Measurements from ENCODE around the gene DHRS7.
"Not testable (repeated sequence)": the region's sequence is repeated elsewhere in the genome, so short reads cannot be mapped to it uniquely, and the experiment has no call there.

The DHRS7 gene

DNA sequence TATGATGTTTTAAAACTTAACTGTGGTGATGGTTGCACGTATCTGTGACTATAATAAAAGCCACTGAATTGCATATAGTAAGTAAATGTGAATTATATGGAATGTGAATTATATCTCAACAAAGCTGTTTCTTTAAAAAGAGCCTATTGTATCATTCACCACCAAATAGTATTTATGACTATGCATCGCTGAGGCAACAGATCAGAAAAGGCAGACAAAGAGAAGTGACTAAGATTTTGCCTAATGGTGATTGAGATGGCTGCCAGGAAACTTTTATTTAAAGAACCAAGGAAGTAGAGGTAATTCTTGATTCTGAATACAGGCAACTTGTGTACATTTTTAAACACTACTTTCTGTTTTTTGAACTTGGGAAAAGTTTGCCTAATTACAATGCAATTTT lies 31.7 kb downstream of the DHRS7 start:
- Histone ChIP-seq H3K36me3 (ENCODE audit: control insufficient read depth, insufficient read depth, low read length) (no peaks in the 10 kb centered on the region), H3K4me3 (ENCODE audit: low read length) (no peak overlapping the region), H3K27me3 (ENCODE audit: control insufficient read depth, insufficient read depth, low read length) (no peaks in the 10 kb centered on the region), H3K9me3 (ENCODE audit: control insufficient read depth, insufficient read depth, low read length) (no peaks in the 10 kb centered on the region), H3K4me1 (ENCODE audit: control insufficient read depth, insufficient read depth, low read length) (no peaks in the 10 kb centered on the region), H3K27ac (ENCODE audit: low read length) (no peak overlapping the region)
- no CpG with 5 or more reads among the region's 2 CpGs for WGBS (ENCODE audit: insufficient coverage, insufficient read length)
- DNase-seq (ENCODE audit: low read depth, low spot score), result no peak

DNA sequence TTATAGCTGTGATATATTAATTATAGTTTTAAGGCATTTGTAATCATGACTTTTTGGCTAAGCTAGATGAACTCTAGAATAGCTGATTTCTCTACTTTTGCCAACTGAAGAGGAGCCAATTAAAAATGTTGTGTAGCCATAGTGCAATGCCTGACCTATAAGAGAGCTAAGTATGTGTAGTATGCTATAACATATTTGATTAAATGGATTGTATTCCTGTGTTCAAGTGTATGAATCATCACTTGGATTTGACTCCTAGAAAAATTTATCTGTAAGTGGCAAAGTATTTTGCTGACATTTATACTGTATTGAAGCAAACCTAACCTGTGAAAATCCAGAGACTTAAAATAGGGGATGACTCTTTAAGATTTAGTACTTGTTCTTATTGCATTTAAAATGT lies 39.3 kb downstream of the DHRS7 start:
- Histone ChIP-seq H3K4me3 (ENCODE audit: low read length) (no peak overlapping the region), H3K4me1 (ENCODE audit: control insufficient read depth, insufficient read depth, low read length) (no peaks in the 10 kb centered on the region), H3K27me3 (ENCODE audit: control insufficient read depth, insufficient read depth, low read length) (no peaks in the 10 kb centered on the region), H3K36me3 (ENCODE audit: control insufficient read depth, insufficient read depth, low read length) (no peaks in the 10 kb centered on the region; the same call in 1 of the 2 replicates), H3K9me3 (ENCODE audit: control insufficient read depth, insufficient read depth, low read length) (no peaks in the 10 kb centered on the region), H3K27ac (ENCODE audit: low read length) (no peak overlapping the region)
- no peak for DNase-seq (ENCODE audit: low read depth, low spot score)

DNA sequence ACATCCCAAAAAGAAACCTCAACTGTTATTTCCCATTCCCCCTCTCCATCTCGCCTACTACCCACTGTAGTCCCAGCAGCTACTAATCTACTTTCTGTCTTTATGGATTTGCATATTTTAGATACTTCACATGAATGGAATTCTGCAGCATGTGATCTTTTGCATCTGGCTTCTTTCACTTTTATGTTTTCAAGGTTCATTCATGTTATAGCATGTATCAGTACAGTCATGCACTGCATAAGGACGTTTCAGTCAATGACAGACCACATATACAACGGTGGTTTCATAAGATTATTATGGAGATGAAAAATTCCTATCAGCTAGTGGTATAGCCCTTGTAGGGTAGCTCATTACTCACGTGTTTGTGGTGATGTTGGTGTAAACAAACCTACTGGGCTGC lies 49.0 kb downstream of the DHRS7 start:
- Histone ChIP-seq H3K4me3 (ENCODE audit: low read length) (no peak overlapping the region), H3K9me3 (ENCODE audit: control insufficient read depth, insufficient read depth, low read length) (no peaks in the 10 kb centered on the region), H3K27ac (ENCODE audit: low read length) (no peak overlapping the region), H3K36me3 (ENCODE audit: control insufficient read depth, insufficient read depth, low read length) (peaks cover 3% of the 10 kb centered on the region; the same call in 1 of the 2 replicates), H3K27me3 (ENCODE audit: control insufficient read depth, insufficient read depth, low read length) (no peaks in the 10 kb centered on the region), H3K4me1 (ENCODE audit: control insufficient read depth, insufficient read depth, low read length) (no peaks in the 10 kb centered on the region)
- DNase-seq (ENCODE audit: low read depth, low spot score), result no peak
- WGBS (ENCODE audit: insufficient coverage, insufficient read length), result 100% methylated on average over 1 of the region's 4 CpGs

DNA sequence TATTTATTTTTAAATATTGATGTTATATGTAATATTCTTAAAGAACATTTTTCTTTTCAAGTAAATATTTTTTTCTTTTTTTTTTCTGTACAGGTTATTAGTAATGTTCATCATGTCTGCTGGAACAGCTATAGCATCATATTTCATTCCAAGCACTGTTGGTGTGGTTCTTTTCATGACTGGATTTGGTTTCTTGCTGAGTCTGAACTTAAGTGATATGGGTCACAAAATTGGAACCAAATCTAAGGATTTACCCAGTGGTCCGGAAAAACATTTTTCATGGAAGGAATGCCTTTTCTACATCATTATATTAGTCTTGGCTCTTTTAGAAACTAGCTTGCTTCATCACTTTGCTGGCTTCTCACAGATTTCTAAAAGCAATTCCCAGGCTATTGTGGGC lies 50.3 kb downstream of the DHRS7 start:
- Histone ChIP-seq H3K36me3 (ENCODE audit: control insufficient read depth, insufficient read depth, low read length) (peaks cover 3% of the 10 kb centered on the region; the same call in 1 of the 2 replicates), H3K27ac (ENCODE audit: low read length) (no peak overlapping the region), H3K4me3 (ENCODE audit: low read length) (no peak overlapping the region), H3K9me3 (ENCODE audit: control insufficient read depth, insufficient read depth, low read length) (no peaks in the 10 kb centered on the region), H3K27me3 (ENCODE audit: control insufficient read depth, insufficient read depth, low read length) (no peaks in the 10 kb centered on the region), H3K4me1 (ENCODE audit: control insufficient read depth, insufficient read depth, low read length) (no peaks in the 10 kb centered on the region)
- WGBS (ENCODE audit: insufficient coverage, insufficient read length), result no CpG with 5 or more reads among the region's 1 CpG
- no peak for DNase-seq (ENCODE audit: low read depth, low spot score)

DNA sequence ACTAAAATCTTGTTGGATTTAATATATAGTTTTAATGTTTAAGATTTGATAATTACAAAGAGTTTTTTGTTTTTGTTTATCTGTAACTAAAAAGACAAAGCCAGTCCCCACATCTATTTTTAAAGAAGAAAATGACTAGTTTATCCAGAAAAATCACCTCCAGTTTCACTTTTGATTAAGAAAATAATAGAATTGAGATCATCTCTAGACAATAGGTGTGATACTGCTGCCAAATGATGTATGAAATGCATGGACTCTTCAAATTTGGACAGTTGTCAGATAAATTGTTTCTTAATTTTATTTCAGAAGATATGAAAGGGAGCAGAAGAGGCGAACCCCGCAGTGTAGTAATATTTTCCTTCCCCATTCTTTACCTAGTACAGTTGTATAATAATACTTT lies 53.5 kb downstream of the DHRS7 start:
- Histone ChIP-seq H3K9me3 (ENCODE audit: control insufficient read depth, insufficient read depth, low read length) (no peaks in the 10 kb centered on the region), H3K4me3 (ENCODE audit: low read length) (no peak overlapping the region), H3K4me1 (ENCODE audit: control insufficient read depth, insufficient read depth, low read length) (no peaks in the 10 kb centered on the region), H3K36me3 (ENCODE audit: control insufficient read depth, insufficient read depth, low read length) (no peaks in the 10 kb centered on the region; the same call in 1 of the 2 replicates), H3K27me3 (ENCODE audit: control insufficient read depth, insufficient read depth, low read length) (no peaks in the 10 kb centered on the region), H3K27ac (ENCODE audit: low read length) (no peak overlapping the region)
- WGBS (ENCODE audit: insufficient coverage, insufficient read length), result no CpG with 5 or more reads among the region's 2 CpGs
- DNase-seq (ENCODE audit: low read depth, low spot score), result no peak

DNA sequence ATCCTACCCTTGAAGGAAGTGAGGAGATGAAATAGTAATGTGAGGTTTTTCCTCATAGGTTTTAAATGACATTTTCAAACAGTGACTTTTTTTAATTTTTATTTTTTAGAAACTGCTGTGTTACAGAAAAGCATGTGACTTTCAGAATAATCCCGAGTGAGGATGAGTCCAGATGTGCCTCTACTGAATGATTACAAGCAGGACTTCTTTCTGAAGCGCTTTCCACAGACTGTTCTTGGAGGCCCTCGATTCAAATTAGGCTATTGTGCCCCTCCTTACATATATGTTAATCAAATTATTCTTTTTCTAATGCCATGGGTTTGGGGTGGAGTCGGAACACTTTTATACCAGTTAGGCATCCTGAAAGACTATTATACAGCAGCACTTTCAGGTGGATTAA lies 57.7 kb downstream of the DHRS7 start:
- Histone ChIP-seq H3K27me3 (ENCODE audit: control insufficient read depth, insufficient read depth, low read length) (no peaks in the 10 kb centered on the region), H3K4me3 (ENCODE audit: low read length) (no peak overlapping the region), H3K9me3 (ENCODE audit: control insufficient read depth, insufficient read depth, low read length) (no peaks in the 10 kb centered on the region), H3K36me3 (ENCODE audit: control insufficient read depth, insufficient read depth, low read length) (no peaks in the 10 kb centered on the region; the same call in 1 of the 2 replicates), H3K27ac (ENCODE audit: low read length) (no peak overlapping the region), H3K4me1 (ENCODE audit: control insufficient read depth, insufficient read depth, low read length) (no peaks in the 10 kb centered on the region)
- DNase-seq (ENCODE audit: low read depth, low spot score), result no peak
- WGBS (ENCODE audit: insufficient coverage, insufficient read length), result no CpG with 5 or more reads among the region's 4 CpGs

DNA sequence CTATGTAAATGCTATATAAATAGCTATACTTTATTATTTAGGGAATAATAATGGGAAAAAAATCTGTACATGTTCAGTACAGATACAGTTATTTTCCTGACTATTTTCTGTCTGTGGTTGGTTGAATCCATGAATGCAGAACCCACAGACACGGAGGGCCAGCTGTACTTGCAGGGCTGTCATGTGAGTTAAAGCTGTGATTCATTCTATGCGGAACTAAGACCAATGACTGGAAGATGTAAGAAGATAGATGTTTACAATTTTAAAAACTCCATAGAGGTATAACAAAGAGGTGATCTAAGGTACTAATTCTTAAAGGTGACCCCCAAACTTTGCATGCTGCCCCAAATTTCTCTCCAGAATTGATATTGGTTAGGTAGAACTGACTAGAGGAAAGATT lies 58.9 kb downstream of the DHRS7 start:
- no peak for DNase-seq (ENCODE audit: low read depth, low spot score)
- no peaks in the 10 kb centered on the region for H3K27me3 ChIP-seq (ENCODE audit: control insufficient read depth, insufficient read depth, low read length)
- no CpG with 5 or more reads among the region's 2 CpGs for WGBS (ENCODE audit: insufficient coverage, insufficient read length)
- H3K36me3 ChIP-seq (ENCODE audit: control insufficient read depth, insufficient read depth, low read length), result no peaks in the 10 kb centered on the region; the same call in 1 of the 2 replicates
- no peaks in the 10 kb centered on the region for H3K9me3 ChIP-seq (ENCODE audit: control insufficient read depth, insufficient read depth, low read length)
- no peaks in the 10 kb centered on the region for H3K4me1 ChIP-seq (ENCODE audit: control insufficient read depth, insufficient read depth, low read length)
- no peak overlapping the region for H3K27ac ChIP-seq (ENCODE audit: low read length)
- no peak overlapping the region for H3K4me3 ChIP-seq (ENCODE audit: low read length)

DNA sequence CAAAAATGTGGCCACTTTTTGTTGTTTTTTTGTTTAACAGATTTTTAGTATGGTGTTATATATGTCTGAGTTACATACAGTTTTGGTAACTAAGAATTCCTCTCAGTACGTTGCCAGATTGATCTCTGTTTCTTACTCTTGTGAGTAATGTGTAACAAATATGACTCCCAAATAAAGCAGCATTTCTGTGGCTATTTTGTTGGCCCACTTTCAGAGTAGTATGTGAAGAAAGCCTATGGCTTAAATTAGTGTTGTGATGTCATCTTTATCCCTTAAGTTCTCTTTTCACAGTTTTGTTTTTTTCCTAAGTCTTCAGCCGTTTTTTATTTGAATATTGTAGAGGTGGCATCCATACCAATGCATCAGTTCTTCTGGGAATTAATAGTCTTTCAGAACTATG lies 62.8 kb downstream of the DHRS7 start:
- DNase-seq (ENCODE audit: low read depth, low spot score), result no peak
- no peak overlapping the region for H3K4me3 ChIP-seq (ENCODE audit: low read length)
- H3K27ac ChIP-seq (ENCODE audit: low read length), result no peak overlapping the region
- no peaks in the 10 kb centered on the region for H3K27me3 ChIP-seq (ENCODE audit: control insufficient read depth, insufficient read depth, low read length)
- no CpG with 5 or more reads among the region's 2 CpGs for WGBS (ENCODE audit: insufficient coverage, insufficient read length)
- H3K4me1 ChIP-seq (ENCODE audit: control insufficient read depth, insufficient read depth, low read length), result no peaks in the 10 kb centered on the region
- no peaks in the 10 kb centered on the region; the same call in 1 of the 2 replicates for H3K36me3 ChIP-seq (ENCODE audit: control insufficient read depth, insufficient read depth, low read length)
- H3K9me3 ChIP-seq (ENCODE audit: control insufficient read depth, insufficient read depth, low read length), result peaks cover 1% of the 10 kb centered on the region; the same call in 1 of the 2 replicates

DNA sequence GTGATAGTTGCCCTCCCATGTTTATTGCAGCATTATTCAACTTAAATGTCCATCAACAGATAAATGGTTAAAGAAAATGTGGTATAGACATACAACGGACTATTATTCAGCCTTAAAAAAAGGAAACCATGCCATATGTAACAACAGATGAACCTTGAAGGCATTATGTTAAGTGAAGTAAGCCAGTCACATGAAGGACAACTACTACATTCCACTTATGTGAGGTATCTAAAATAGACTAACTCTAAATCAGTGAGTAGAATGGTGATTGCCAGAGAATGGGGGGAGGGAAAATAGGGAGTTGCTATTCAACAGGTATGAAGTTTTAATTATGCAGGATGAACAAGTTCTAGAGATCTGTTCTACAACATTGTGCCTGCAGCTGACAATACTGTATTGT lies 63.4 kb downstream of the DHRS7 start:
- no peak overlapping the region for H3K4me3 ChIP-seq (ENCODE audit: low read length)
- no CpG with 5 or more reads among the region's 1 CpG for WGBS (ENCODE audit: insufficient coverage, insufficient read length)
- DNase-seq (ENCODE audit: low read depth, low spot score), result no peak
- peaks cover 1% of the 10 kb centered on the region; the same call in 1 of the 2 replicates for H3K9me3 ChIP-seq (ENCODE audit: control insufficient read depth, insufficient read depth, low read length)
- H3K36me3 ChIP-seq (ENCODE audit: control insufficient read depth, insufficient read depth, low read length), result no peaks in the 10 kb centered on the region; the same call in 1 of the 2 replicates
- no peaks in the 10 kb centered on the region for H3K4me1 ChIP-seq (ENCODE audit: control insufficient read depth, insufficient read depth, low read length)
- no peaks in the 10 kb centered on the region for H3K27me3 ChIP-seq (ENCODE audit: control insufficient read depth, insufficient read depth, low read length)
- no peak overlapping the region for H3K27ac ChIP-seq (ENCODE audit: low read length)

DNA sequence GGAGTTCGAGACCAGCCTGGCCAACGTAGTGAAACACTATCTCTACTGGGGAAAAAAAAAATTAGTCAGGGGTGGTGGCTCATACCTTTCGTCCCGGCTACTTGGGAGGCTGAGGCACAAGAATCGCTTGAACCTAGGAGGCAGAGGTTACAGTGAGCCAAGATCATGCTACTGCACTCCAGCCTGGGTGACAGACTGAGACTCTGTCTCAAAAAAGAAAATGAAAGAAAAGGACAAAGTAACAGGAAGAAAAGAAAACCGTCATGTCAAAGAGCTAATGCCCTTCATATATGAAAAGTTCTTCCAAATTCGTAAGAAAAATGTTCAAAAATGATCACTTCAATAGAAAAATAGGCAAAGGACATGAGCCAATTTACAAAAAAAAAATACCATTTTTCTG lies 65.3 kb downstream of the DHRS7 start:
- not testable (repeated sequence) for H3K4me1 ChIP-seq (ENCODE audit: control insufficient read depth, insufficient read depth, low read length); H3K4me3 ChIP-seq (ENCODE audit: low read length); H3K36me3 ChIP-seq (ENCODE audit: control insufficient read depth, insufficient read depth, low read length); H3K27me3 ChIP-seq (ENCODE audit: control insufficient read depth, insufficient read depth, low read length); DNase-seq (ENCODE audit: low read depth, low spot score); H3K27ac ChIP-seq (ENCODE audit: low read length); H3K9me3 ChIP-seq (ENCODE audit: control insufficient read depth, insufficient read depth, low read length)
- WGBS (ENCODE audit: insufficient coverage, insufficient read length), result no CpG with 5 or more reads among the region's 7 CpGs

DNA sequence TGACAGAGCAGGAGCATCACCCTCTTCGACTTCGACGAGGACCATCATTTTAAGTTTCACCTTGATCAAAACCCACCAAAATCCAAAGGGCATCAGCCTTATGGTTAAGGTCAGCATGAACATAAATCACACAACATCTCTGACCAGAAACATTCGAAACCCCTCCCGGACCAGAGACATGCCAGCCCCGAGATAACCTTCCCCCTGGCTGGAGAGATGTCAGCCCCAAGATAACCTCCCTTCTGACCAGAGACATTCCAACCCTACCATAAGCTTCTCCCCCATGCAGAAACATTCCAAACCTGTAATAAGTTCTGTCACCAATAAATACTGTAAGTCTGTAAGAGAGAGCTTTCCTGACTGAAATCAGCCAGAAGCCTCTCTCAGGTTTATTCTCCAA lies 67.2 kb downstream of the DHRS7 start:
- H3K36me3 ChIP-seq (ENCODE audit: control insufficient read depth, insufficient read depth, low read length), result no peaks in the 10 kb centered on the region; the same call in 1 of the 2 replicates

More for the DNA sequence above, 67.2 kb downstream of the DHRS7 start:
- Histone ChIP-seq H3K27me3 (ENCODE audit: control insufficient read depth, insufficient read depth, low read length) (no peaks in the 10 kb centered on the region), H3K27ac (ENCODE audit: low read length) (no peak overlapping the region), H3K4me1 (ENCODE audit: control insufficient read depth, insufficient read depth, low read length) (peaks cover 2% of the 10 kb centered on the region; the same call in 1 of the 2 replicates), H3K9me3 (ENCODE audit: control insufficient read depth, insufficient read depth, low read length) (peaks cover 1% of the 10 kb centered on the region; the same call in 1 of the 2 replicates), H3K4me3 (ENCODE audit: low read length) (no peak overlapping the region)
- DNase-seq (ENCODE audit: low read depth, low spot score), result no peak
- WGBS (ENCODE audit: insufficient coverage, insufficient read length), result no CpG with 5 or more reads among the region's 6 CpGs
